HUES48 (cell line): ENCODE results near the gene ATP8B4.

Experiments used
- H3K27ac ChIP-seq: one replicate; pipeline ENCODE4 v1.7.0; 2013; ENCODE audit warnings: low read depth, low read length, inconsistent platforms
- H3K27me3 ChIP-seq: 2 replicates; pipeline ENCODE4 v1.6.1; 2013; ENCODE audit warnings: mild to moderate bottlenecking, low read length; ENCODE audit not compliant: control insufficient read depth, insufficient read depth
- H3K36me3 ChIP-seq: 2 replicates; pipeline ENCODE4 v1.6.1; 2013; ENCODE audit warnings: low read length; ENCODE audit not compliant: control insufficient read depth, insufficient read depth
- H3K4me1 ChIP-seq: 2 replicates; pipeline ENCODE4 v1.6.1; 2013; ENCODE audit warnings: mild to moderate bottlenecking, low read length; ENCODE audit not compliant: control insufficient read depth, insufficient read depth
- H3K4me3 ChIP-seq: 2 replicates; pipeline ENCODE4 v1.5.1; 2013; ENCODE audit warnings: mild to moderate bottlenecking, low read depth, low read length
- H3K9ac ChIP-seq: 2 replicates; pipeline ENCODE4 v1.6.1; 2013; ENCODE audit warnings: mild to moderate bottlenecking, low read depth, low read length, moderate library complexity
- H3K9me3 ChIP-seq: 2 replicates; pipeline ENCODE4 v1.6.1; 2013; ENCODE audit warnings: low read length; ENCODE audit not compliant: control insufficient read depth, insufficient read depth

The ATP8B4 gene

DNA sequence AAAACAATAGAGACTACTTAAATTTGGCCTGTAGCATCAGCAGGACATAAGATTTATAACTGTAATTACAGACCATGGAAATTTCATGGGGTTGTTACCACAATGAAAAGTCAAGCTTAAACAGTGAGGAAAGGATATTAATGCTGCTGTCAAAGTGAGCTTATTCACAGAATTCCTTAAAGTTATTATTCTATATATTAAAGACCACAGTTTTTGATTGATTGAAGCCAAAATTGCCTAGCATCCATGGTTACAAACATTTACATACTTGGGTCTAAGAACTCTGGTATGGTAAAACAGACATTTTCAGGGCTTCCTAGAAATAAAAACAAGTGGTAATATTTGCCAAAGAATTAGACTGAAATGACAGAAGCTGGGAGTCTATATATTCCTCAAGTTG is 248.6 kb downstream of the ATP8B4 start:
- Histone ChIP-seq H3K27me3 (no peaks in the 10 kb centered on the region), H3K36me3 (no peaks in the 10 kb centered on the region)

GRCh38 chr15:49868348-49868747 is 250.7 kb downstream of the ATP8B4 start:
- Histone ChIP-seq H3K27me3 (no peaks in the 10 kb centered on the region), H3K27ac (no peak overlapping the region), H3K36me3 (no peaks in the 10 kb centered on the region), H3K9ac (no peak overlapping the region), H3K4me1 (no peaks in the 10 kb centered on the region; the same call in 1 of the 2 replicates), H3K9me3 (peaks cover 9% of the 10 kb centered on the region; the same call in 1 of the 2 replicates), H3K4me3 (no peak overlapping the region)

More for the DNA sequence above, 248.6 kb downstream of the ATP8B4 start:
- Histone ChIP-seq H3K27ac (no peak overlapping the region), H3K9me3 (peaks cover 9% of the 10 kb centered on the region; the same call in 1 of the 2 replicates), H3K4me1 (no peaks in the 10 kb centered on the region), H3K9ac (no peak overlapping the region), H3K4me3 (no peak overlapping the region)

GRCh38 chr15:49865925-49866757 is 252.9 kb downstream of the ATP8B4 start:
- Histone ChIP-seq H3K27ac (no peak overlapping the region), H3K27me3 (no peaks in the 10 kb centered on the region), H3K36me3 (no peaks in the 10 kb centered on the region), H3K9me3 (peaks cover 9% of the 10 kb centered on the region; the same call in 1 of the 2 replicates), H3K4me3 (no peak overlapping the region), H3K4me1 (no peaks in the 10 kb centered on the region; the same call in 1 of the 2 replicates), H3K9ac (no peak overlapping the region)

DNA sequence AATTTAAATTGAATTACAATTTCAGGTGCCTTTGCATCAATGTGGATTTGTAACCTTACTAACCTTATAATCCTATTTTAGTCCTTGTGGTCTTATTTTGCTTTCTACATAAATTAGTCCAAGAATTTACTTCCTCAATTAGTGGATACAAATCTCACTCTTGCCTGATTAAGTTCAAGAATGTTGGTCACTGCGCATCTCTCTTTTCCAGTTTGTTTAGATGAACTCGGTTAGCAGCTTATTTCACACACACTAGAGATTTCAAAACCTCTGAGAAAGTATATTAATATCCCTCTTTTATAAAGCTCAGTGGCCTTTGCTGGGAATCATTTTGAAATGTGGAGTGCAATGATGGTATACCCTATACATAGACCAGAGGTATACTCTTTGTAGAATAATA is 254.8 kb downstream of the ATP8B4 start:
- H3K9me3 ChIP-seq: peaks cover 9% of the 10 kb centered on the region; the same call in 1 of the 2 replicates
- H3K4me3 ChIP-seq: no peak overlapping the region
- H3K36me3 ChIP-seq: no peaks in the 10 kb centered on the region
- H3K27me3 ChIP-seq: no peaks in the 10 kb centered on the region
- H3K4me1 ChIP-seq: no peaks in the 10 kb centered on the region; the same call in 1 of the 2 replicates
- H3K27ac ChIP-seq: no peak overlapping the region
- no peak overlapping the region for H3K9ac ChIP-seq

DNA sequence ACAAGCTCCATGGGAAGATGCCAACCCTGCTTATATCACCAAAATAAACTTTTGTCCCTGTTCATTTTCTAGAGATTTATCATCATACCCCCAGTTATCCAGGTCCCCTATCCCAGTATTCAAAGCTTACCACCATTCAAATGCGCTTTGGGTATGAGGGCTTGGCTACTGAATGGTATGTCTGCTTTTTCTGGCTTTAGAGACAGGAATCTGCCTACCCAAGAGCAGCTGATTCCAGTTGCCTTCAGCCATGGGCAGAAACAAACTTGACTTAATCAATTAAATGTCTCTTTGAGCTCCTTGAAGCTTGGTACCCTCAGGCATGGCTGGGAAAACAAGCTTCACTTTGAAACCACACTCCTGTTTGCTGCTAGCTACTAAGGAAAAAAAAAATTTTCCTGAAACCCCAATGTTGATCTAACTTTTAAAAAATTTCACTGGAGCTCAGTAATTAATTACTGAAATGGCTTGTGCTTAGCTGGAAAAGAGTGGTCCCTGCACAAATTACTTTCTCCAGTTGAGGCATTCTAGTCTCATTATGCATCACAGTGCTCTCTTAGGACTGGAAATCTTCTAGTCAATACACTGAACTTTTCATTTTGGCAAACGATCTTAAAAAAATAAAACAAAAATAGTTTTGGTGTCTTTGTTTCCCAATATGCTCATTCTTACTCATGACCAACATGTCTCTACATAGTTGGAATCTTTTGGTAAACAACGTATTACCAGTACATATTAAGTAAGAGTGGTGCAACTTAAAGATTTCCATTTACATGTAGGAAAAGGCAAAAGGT is 255.4 kb downstream of the ATP8B4 start:
- no peaks in the 10 kb centered on the region for H3K27me3 ChIP-seq
- H3K27ac ChIP-seq: no peak overlapping the region
- no peaks in the 10 kb centered on the region; the same call in 1 of the 2 replicates for H3K4me1 ChIP-seq
- no peak overlapping the region for H3K4me3 ChIP-seq
- H3K9me3 ChIP-seq: peaks cover 9% of the 10 kb centered on the region; the same call in 1 of the 2 replicates
- H3K9ac ChIP-seq: no peak overlapping the region
- no peaks in the 10 kb centered on the region for H3K36me3 ChIP-seq

DNA sequence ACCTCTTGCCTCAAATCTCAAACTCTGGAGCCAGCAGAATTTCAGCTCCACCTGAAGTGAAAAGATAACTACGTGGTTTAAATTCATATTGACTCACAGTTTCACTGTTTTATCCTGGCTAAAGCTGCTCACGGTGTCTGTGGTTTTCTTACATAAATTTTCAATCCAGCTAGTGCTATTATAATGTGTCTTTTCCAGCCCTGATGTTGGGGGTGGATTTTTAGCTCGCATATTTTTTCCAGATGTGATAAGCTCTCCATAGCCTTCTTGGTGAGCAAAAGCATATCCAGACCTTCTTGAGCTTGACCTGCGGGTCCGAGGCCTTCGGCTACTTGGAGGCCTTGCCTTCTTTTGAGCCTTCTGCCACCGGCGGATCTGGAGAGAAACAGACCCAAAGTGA is 258.9 kb downstream of the ATP8B4 start:
- Histone ChIP-seq H3K36me3 (no peaks in the 10 kb centered on the region), H3K9ac (no peak overlapping the region), H3K4me3 (no peak overlapping the region), H3K4me1 (no peaks in the 10 kb centered on the region; the same call in 1 of the 2 replicates), H3K27me3 (no peaks in the 10 kb centered on the region), H3K27ac (no peak overlapping the region), H3K9me3 (no peaks in the 10 kb centered on the region)

DNA sequence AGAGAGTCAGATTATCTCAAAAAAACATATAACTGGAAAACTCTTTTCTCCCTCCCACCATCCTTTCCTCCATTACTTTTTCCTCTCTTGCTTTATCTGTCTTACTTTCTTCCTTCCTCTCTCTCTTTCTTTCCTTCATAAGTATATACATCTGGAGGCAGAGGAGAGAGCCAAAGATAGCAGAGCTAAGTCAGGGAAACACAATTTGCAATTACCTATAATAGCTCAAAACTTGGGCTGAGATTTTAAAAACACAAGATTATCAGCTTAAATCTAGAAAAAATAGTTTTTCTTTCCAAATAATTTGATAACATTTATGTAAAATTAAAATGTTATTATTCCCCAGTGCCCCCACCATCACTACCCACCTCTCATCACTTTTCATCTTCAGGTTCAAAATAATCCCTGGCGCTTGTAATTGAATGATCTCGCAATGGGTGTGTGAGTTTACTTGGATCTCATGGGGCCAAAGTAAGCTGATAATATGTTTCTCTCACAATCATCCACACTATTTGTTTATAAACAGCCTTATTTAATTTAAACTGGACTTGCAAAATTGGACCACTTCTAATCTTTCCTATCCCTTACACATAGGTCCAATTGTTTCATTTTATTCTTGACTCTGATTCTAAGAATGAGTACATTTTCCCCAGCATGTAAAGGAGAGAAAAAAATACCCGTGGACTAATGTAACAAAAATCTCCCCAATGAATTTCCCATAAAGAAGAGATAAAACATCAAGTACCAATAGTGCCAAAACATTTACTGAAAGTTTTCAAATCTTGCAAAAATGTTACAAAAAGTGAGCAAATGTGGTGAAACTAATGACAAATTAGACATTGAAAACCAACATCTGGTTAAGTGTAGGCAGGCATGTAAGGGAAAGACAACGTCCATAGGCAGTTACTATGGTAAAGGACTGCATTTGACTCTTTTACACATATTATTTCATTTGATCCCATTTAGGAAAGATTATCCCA is 261.2 kb downstream of the ATP8B4 start:
- H3K4me3 ChIP-seq: no peak overlapping the region

DNA sequence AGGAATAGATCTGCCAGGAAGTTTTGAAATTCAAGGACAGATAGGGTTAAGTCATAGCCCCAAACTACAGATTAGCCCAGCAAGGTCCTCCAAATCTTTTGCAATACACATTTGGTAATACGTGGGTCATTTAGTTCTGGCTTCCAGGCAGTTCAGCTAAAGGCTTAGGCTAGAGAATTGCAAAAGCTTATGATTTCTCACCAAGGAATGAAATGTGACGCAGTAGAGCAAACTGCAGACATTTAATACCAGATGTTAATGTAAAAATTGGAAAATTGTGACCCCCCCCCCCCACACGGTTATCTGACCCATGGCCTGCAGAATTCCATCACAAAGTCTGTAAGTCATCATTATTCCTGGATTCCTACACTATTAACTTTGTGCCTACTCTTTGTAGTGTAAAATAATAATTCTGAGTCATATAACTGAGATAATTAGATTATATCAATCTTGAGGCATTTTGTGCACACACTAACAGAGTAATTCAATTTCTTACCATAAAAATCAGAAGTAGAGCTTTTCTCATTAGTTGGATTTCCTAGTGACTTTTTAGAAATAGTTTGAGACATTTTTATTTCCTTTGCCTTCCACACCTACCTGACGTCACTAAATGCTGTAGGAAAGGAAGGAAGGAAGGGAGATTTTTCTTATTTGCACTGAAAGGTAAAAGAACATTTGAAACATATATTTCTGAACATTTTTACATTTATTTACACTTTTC is 263.0 kb downstream of the ATP8B4 start:
- H3K9me3 ChIP-seq: no peaks in the 10 kb centered on the region
- H3K36me3 ChIP-seq: no peaks in the 10 kb centered on the region
- no peak overlapping the region for H3K9ac ChIP-seq
- H3K27ac ChIP-seq: no peak overlapping the region
- no peaks in the 10 kb centered on the region for H3K27me3 ChIP-seq
- no peak overlapping the region for H3K4me3 ChIP-seq
- no peaks in the 10 kb centered on the region for H3K4me1 ChIP-seq

More for the DNA sequence above, 261.2 kb downstream of the ATP8B4 start:
- no peak overlapping the region for H3K9ac ChIP-seq
- H3K36me3 ChIP-seq: no peaks in the 10 kb centered on the region
- H3K4me1 ChIP-seq: no peaks in the 10 kb centered on the region
- no peak overlapping the region for H3K27ac ChIP-seq
- no peaks in the 10 kb centered on the region for H3K27me3 ChIP-seq
- no peaks in the 10 kb centered on the region for H3K9me3 ChIP-seq

- Histone ChIP-seq H3K4me1 (no peaks in the 10 kb centered on the region), H3K9me3 (no peaks in the 10 kb centered on the region), H3K27ac (no peak overlapping the region), H3K36me3 (no peaks in the 10 kb centered on the region), H3K4me3 (no peak overlapping the region), H3K9ac (no peak overlapping the region), H3K27me3 (no peaks in the 10 kb centered on the region)
Observed at GRCh38 chr15:49852756-49853155, 266.3 kb downstream of the ATP8B4 start.

DNA sequence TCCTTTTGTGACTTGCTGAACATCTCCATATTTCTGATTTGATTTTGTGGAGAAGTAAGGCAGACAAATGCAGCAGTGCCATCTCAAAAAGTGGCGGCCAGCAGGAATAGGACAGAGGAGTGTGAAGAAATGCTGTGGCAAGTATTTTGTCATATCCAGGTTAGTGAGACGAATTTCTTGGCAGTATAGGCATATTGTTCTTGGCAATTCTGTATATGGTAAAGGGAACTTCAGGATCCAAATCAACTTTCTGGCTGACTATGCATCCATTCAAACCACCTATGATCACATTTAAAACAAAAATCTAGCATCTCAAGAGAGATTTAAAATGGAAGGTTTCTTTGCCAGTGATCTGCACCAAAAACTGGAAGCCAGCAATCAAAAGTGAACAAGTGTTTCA is 270.2 kb downstream of the ATP8B4 start:
- Histone ChIP-seq H3K9me3 (0 out of 2 replicates have a peak, but pooled peaks cover 2% of the 10 kb centered on the region), H3K9ac (no peak overlapping the region), H3K36me3 (no peaks in the 10 kb centered on the region), H3K27me3 (no peaks in the 10 kb centered on the region), H3K4me1 (no peaks in the 10 kb centered on the region), H3K27ac (no peak overlapping the region), H3K4me3 (no peak overlapping the region)
